Ishikawa (cell line): ENCODE measurements around the gene PBX3.
A peak's percentile ranks its signal among the peaks of the same experiment; 100 is the strongest.

Experiments
- CEBPB ChIP-seq: IDR thresholded peaks from 2 replicates; pipeline ENCODE4 v1.6.1; 2012
- CREB1 ChIP-seq: IDR thresholded peaks from 2 replicates; pipeline ENCODE4 v1.6.1; 2012; ENCODE audit warnings: low read depth
- EGR1 ChIP-seq: IDR thresholded peaks from 2 replicates; pipeline ENCODE4 v1.6.1; 2012
- EP300 ChIP-seq: IDR thresholded peaks from 2 replicates; pipeline ENCODE4 v1.6.1; 2012; ENCODE audit warnings: borderline replicate concordance
- FOXM1 ChIP-seq: IDR thresholded peaks from 2 replicates; pipeline ENCODE4 v1.6.1; 2012; ENCODE audit warnings: low read depth, borderline replicate concordance
- MAX ChIP-seq: IDR thresholded peaks from 2 replicates; pipeline ENCODE4 v1.6.1; 2012
- NFIC ChIP-seq: IDR thresholded peaks from 2 replicates; pipeline ENCODE4 v1.6.1; 2012
- RAD21 ChIP-seq: IDR thresholded peaks from 2 replicates; pipeline ENCODE4 v1.6.1; 2012; ENCODE audit warnings: low read depth
- REST ChIP-seq: IDR thresholded peaks from 2 replicates; pipeline ENCODE4 v1.6.1; 2012; ENCODE audit warnings: low read depth, mild to moderate bottlenecking
- TAF1 ChIP-seq: IDR thresholded peaks from 2 replicates; pipeline ENCODE4 v1.6.1; 2012; ENCODE audit warnings: low read depth, mild to moderate bottlenecking
- TCF12 ChIP-seq: IDR thresholded peaks from 2 replicates; pipeline ENCODE4 v1.6.1; 2012; ENCODE audit warnings: low read depth
- TEAD4 ChIP-seq: IDR thresholded peaks from 2 replicates; pipeline ENCODE4 v1.6.1; 2012
- USF1 ChIP-seq: IDR thresholded peaks from 2 replicates; pipeline ENCODE4 v1.6.1; 2012
- YY1 ChIP-seq: IDR thresholded peaks from 2 replicates; pipeline ENCODE4 v1.6.1; 2012; ENCODE audit warnings: low read depth
- ZBTB7A ChIP-seq: IDR thresholded peaks from 2 replicates; pipeline ENCODE4 v1.6.1; 2012; ENCODE audit warnings: low read depth

PBX3 gene

GRCh38 chr9:125946397-125946796, 199.2 kb downstream of the PBX3 start:
- TF ChIP-seq CREB1 (no peak), MAX (no peak), EGR1 (no peak), NFIC (no peak)

- TF ChIP-seq NFIC (peak; percentile 36; the same call in 1 of the 2 replicates), TEAD4 (peak; percentile 88), TCF12 (no peak)
These were observed 201.9 kb downstream of the PBX3 start for GRCh38 chr9:125948887-125949596.

GRCh38 chr9:125949703-125950460, 202.7 kb downstream of the PBX3 start:
- no peak for TF ChIP-seq FOXM1
- TF ChIP-seq NFIC, result no peak
- no peak for TF ChIP-seq TCF12
- no peak for TF ChIP-seq ZBTB7A
- TF ChIP-seq TEAD4, result no peak
- no peak for TF ChIP-seq USF1
- no peak for TF ChIP-seq CEBPB
- no peak for TF ChIP-seq CREB1
- no peak for TF ChIP-seq REST
- no peak for TF ChIP-seq TAF1

- TF ChIP-seq MAX (no peak), RAD21 (no peak), TEAD4 (0 out of 2 replicates have a peak, but pooled peaks have one; percentile 4)
These were observed 203.8 kb downstream of the PBX3 start for GRCh38 chr9:125950880-125951471.

GRCh38 chr9:125953314-125954019, 206.3 kb downstream of the PBX3 start:
- TF ChIP-seq EP300 (no peak), YY1 (no peak), USF1 (no peak), FOXM1 (no peak), CREB1 (no peak), MAX (no peak), EGR1 (no peak), ZBTB7A (no peak), NFIC (no peak)

- TF ChIP-seq CREB1, result no peak
- TF ChIP-seq TAF1, result no peak
- TF ChIP-seq TEAD4, result no peak
- no peak for TF ChIP-seq TCF12
- TF ChIP-seq CEBPB, result no peak
- no peak for TF ChIP-seq YY1
- no peak for TF ChIP-seq REST
These were observed 208.9 kb downstream of the PBX3 start for GRCh38 chr9:125956102-125956501.
